WTC11 (cell line): ENCODE measurements around the gene KIAA1671. TPM values are rescaled to one million over a fixed set of nuclear protein-coding genes. Genes with fewer than 3 reads are reported as not detected.

Source experiments
- ATAC-seq: fragments of 200-7000 bp; cut with Tn5 transposase; 2 replicates; pipeline ENCODE4 v1.10.0; 2021; ENCODE audit warnings: mild to moderate bottlenecking, moderate library complexity
- CTCF ChIA-PET: fragments of 300-600 bp; sonication (Branson Sonifier 250); formaldehyde crosslinking; loops from one replicate; lab custom pipeline; 2021; ENCODE audit warnings: antibody characterized with exemption; lab: Charles Lee
- POLR2A ChIA-PET: fragments of 350-600 bp; sonication (Branson Sonifier 250); formaldehyde crosslinking; loops from one replicate; lab custom pipeline; 2021; ENCODE audit warnings: antibody characterized with exemption; lab: Charles Lee
- DNase-seq: peaks from one replicate; pipeline ENCODE4 v3.0.0; 2021; ENCODE audit warnings: low spot score
- H3K27ac Mint-ChIP-seq: 2 replicates; pipeline ENCODE4 v1.8.0; 2021; ENCODE audit warnings: mixed read lengths
- H3K27me3 Mint-ChIP-seq: 2 replicates; pipeline ENCODE4 v1.8.0; 2021; ENCODE audit warnings: low read depth, mild to moderate bottlenecking, moderate library complexity, mixed read lengths
- H3K36me3 Mint-ChIP-seq: 2 replicates; pipeline ENCODE4 v1.8.0; 2021; ENCODE audit warnings: mixed read lengths
- H3K4me1 Mint-ChIP-seq: 2 replicates; pipeline ENCODE4 v1.8.0; 2022; ENCODE audit warnings: mixed read lengths
- H3K4me3 Mint-ChIP-seq: 2 replicates; pipeline ENCODE4 v1.8.0; 2021; ENCODE audit warnings: mild to moderate bottlenecking, moderate library complexity, mixed read lengths
- H3K9me3 Mint-ChIP-seq: 2 replicates; pipeline ENCODE4 v1.8.0; 2021; ENCODE audit warnings: mixed read lengths
- CBFB ChIP-seq: sonication (generic); formaldehyde crosslinking; IDR thresholded peaks from 2 replicates; pipeline ENCODE4 v1.8.1; 2022; ENCODE audit warnings: mild to moderate bottlenecking, low read depth, missing genetic modification reagents
- ESRRA ChIP-seq: sonication (generic); formaldehyde crosslinking; IDR thresholded peaks from 2 replicates; pipeline ENCODE4 v1.8.1; 2022; ENCODE audit warnings: mild to moderate bottlenecking, missing genetic modification reagents, borderline replicate concordance
- ETV6 ChIP-seq: sonication (generic); formaldehyde crosslinking; IDR thresholded peaks from 2 replicates; pipeline ENCODE4 v1.8.1; 2022; ENCODE audit warnings: mild to moderate bottlenecking, missing genetic modification reagents
- HMGA2 ChIP-seq: fragments of 250-450 bp; sonication (Bioruptor Pico); IDR thresholded peaks from 2 replicates; pipeline ENCODE4 v1.4.0; 2021; ENCODE audit warnings: mild to moderate bottlenecking, moderate library complexity
- MYBL2 ChIP-seq: sonication (generic); formaldehyde crosslinking; IDR thresholded peaks from 2 replicates; pipeline ENCODE4 v1.8.1; 2023; ENCODE audit warnings: mild to moderate bottlenecking, moderate library complexity, missing genetic modification reagents
- SMAD3 ChIP-seq: sonication (generic); formaldehyde crosslinking; IDR thresholded peaks from 2 replicates; pipeline ENCODE4 v1.8.0; 2022; ENCODE audit warnings: missing genetic modification reagents, mild to moderate bottlenecking, borderline replicate concordance
- SOX15 ChIP-seq: fragments of 250-450 bp; sonication (Bioruptor Pico); IDR thresholded peaks from 2 replicates; pipeline ENCODE4 v1.9.0; 2021; ENCODE audit warnings: mild to moderate bottlenecking
- SP1 ChIP-seq: sonication (generic); formaldehyde crosslinking; conservative IDR thresholded peaks from 2 replicates; pipeline ENCODE4 v1.8.1; 2022; ENCODE audit warnings: missing genetic modification reagents
- TEAD1 ChIP-seq: sonication (generic); formaldehyde crosslinking; IDR thresholded peaks from 2 replicates; pipeline ENCODE4 v1.8.0; 2022; ENCODE audit warnings: mild to moderate bottlenecking, missing genetic modification reagents
- TEAD4 ChIP-seq: sonication (generic); formaldehyde crosslinking; IDR thresholded peaks from 2 replicates; pipeline ENCODE4 v1.8.0; 2022; ENCODE audit warnings: mild to moderate bottlenecking, missing genetic modification reagents
- ZNF121 ChIP-seq: sonication (generic); formaldehyde crosslinking; IDR thresholded peaks from 2 replicates; pipeline ENCODE4 v1.8.0; 2023; ENCODE audit warnings: missing genetic modification reagents
- ZNF219 ChIP-seq: sonication (generic); formaldehyde crosslinking; IDR thresholded peaks from 2 replicates; pipeline ENCODE4 v1.8.0; 2023; ENCODE audit warnings: missing genetic modification reagents, mild to moderate bottlenecking, borderline replicate concordance
- ZNF423 ChIP-seq: fragments of 250-450 bp; sonication (Bioruptor Pico); IDR thresholded peaks from 2 replicates; pipeline ENCODE4 v2.1.2; 2022; ENCODE audit warnings: mild to moderate bottlenecking, moderate library complexity
- ZNF671 ChIP-seq: fragments of 250-450 bp; sonication (Bioruptor Pico); IDR thresholded peaks from 2 replicates; pipeline ENCODE4 v1.8.0; 2021; ENCODE audit warnings: mild to moderate bottlenecking
- total RNA-seq: library from RNA; stranded (reverse); gene quantifications from 3 replicates; pipeline ENCODE4 v1.2.3, GENCODE V29; 2021
- TF ChIP-seq, protein P1 (sequence below): sonication (generic); formaldehyde crosslinking; IDR thresholded peaks from 2 replicates; pipeline ENCODE4 v1.8.0; 2022; ENCODE audit warnings: missing genetic modification reagents
- TF ChIP-seq, protein P2 (sequence below): sonication (generic); formaldehyde crosslinking; IDR thresholded peaks from 2 replicates; pipeline ENCODE4 v1.8.0; 2022; ENCODE audit warnings: mild to moderate bottlenecking, missing genetic modification reagents
- TF ChIP-seq, protein P3 (sequence below): sonication (generic); formaldehyde crosslinking; IDR thresholded peaks from 2 replicates; pipeline ENCODE4 v1.8.1; 2023; ENCODE audit warnings: mild to moderate bottlenecking, missing genetic modification reagents, moderate library complexity
- TF ChIP-seq, protein P4 (sequence below): sonication (generic); formaldehyde crosslinking; IDR thresholded peaks from 2 replicates; pipeline ENCODE4 v1.8.0; 2022; ENCODE audit warnings: mild to moderate bottlenecking, missing genetic modification reagents
- TF ChIP-seq, protein P5 (sequence below): sonication (generic); formaldehyde crosslinking; IDR thresholded peaks from 2 replicates; pipeline ENCODE4 v1.8.0; 2023; ENCODE audit warnings: missing genetic modification reagents, mild to moderate bottlenecking, borderline replicate concordance

KIAA1671 gene
- total RNA-seq, 1 experiment from 2014 or later = 26.0 TPM

DNA sequence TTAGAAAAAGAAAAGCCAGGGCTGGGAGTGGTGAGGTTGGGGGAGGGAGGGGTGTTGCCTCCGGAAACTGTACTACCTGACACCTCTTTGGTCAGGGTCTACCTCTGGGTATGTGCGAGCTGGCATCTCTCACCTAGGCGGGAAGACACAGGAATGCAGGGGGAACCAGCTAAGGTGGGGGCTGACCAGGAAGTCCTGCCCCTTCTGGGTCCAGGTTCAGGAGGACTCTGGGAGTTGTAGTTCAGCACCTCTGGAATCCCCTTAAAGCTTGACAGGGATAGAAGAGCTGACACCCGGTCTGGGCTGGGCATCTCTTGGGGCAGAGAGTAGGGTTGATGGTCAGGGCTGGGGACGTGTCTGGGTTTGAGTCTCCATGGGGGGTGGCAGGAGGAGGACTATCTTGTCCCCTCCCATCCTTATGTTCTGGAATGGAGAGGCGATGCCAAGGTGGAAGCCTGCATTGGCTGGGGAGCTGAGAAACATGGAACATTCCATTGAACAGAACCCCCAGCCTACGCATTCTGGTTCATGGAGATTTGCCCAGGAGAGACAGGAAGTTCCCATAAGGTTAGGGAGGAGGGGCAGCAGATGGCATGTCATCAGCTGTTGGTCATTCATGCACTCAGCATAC is 2.1 kb upstream of the KIAA1671 start:
- ATAC-seq (peak; percentile 78), DNase-seq (peak; percentile 77)
- H3K4me3 Mint-ChIP-seq = peak overlapping the region; percentile 48
- peaks cover 7% of the 10 kb centered on the region for H3K27me3 Mint-ChIP-seq
- H3K4me1 Mint-ChIP-seq = peaks cover 55% of the 10 kb centered on the region
- POLR2A ChIA-PET = interaction anchor here (0.8 to 1.0 kb wide), 3 partner anchors 11 to 107 kb away, joined by 3 read pairs; no protein-coding TSS in a partner anchor
- H3K27ac Mint-ChIP-seq = peak overlapping the region; percentile 54
- no peaks in the 10 kb centered on the region for H3K9me3 Mint-ChIP-seq
- H3K36me3 Mint-ChIP-seq = 0 out of 2 replicates have a peak, but pooled peaks cover 2% of the 10 kb centered on the region
- CTCF ChIA-PET = interaction anchor here (0.7 to 5.6 kb wide), 17 partner anchors 11 to 178 kb away, joined by 3 to 58 read pairs (median 6); partner anchors contain the start of gene SGSM1
- TF ChIP-seq ETV6 (CRISPR knock-in tag) (peak; percentile 62; the same call in 1 of the 2 replicates), SMAD3 (CRISPR knock-in tag) (no peak), CBFB (CRISPR knock-in tag) (no peak), TEAD4 (CRISPR knock-in tag) (peak; percentile 79; the same call in 1 of the 2 replicates), TEAD1 (CRISPR knock-in tag) (peak; percentile 89; the same call in 1 of the 2 replicates), SP1 (CRISPR knock-in tag) (peak; percentile 52; the same call in 1 of the 2 replicates), ZNF671 (no peak), ZNF423 (no peak), MYBL2 (CRISPR knock-in tag) (no peak)
- TF ChIP-seq, protein P1, sequence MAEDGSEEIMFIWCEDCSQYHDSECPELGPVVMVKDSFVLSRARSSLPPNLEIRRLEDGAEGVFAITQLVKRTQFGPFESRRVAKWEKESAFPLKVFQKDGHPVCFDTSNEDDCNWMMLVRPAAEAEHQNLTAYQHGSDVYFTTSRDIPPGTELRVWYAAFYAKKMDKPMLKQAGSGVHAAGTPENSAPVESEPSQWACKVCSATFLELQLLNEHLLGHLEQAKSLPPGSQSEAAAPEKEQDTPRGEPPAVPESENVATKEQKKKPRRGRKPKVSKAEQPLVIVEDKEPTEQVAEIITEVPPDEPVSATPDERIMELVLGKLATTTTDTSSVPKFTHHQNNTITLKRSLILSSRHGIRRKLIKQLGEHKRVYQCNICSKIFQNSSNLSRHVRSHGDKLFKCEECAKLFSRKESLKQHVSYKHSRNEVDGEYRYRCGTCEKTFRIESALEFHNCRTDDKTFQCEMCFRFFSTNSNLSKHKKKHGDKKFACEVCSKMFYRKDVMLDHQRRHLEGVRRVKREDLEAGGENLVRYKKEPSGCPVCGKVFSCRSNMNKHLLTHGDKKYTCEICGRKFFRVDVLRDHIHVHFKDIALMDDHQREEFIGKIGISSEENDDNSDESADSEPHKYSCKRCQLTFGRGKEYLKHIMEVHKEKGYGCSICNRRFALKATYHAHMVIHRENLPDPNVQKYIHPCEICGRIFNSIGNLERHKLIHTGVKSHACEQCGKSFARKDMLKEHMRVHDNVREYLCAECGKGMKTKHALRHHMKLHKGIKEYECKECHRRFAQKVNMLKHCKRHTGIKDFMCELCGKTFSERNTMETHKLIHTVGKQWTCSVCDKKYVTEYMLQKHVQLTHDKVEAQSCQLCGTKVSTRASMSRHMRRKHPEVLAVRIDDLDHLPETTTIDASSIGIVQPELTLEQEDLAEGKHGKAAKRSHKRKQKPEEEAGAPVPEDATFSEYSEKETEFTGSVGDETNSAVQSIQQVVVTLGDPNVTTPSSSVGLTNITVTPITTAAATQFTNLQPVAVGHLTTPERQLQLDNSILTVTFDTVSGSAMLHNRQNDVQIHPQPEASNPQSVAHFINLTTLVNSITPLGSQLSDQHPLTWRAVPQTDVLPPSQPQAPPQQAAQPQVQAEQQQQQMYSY = no peak

DNA sequence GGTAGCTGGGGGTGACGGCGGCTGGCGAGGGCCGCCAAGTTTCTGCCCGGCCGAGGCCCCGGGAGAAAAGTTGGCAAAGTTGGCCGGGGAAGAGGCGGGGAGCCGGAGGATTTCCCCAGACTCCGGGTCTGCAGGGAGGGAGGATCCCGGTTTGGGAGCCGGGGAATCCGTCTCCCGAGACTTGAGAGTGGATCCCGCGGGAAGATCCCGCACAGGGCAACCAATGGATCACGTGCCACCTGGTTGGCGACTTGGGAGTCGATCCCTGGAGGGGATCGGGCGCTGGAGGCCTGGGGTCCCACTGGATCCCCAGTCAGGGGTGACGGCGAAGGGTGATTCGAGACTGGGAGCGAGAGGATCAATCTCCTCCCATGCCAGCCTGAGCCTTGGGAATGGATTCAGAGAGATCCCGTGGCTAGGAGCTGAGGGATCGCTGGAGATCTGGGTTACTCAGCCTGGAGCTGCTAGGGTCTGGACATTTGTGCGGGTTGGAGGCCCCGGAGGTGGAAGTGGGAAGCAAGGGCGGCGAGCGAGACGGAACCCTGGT is 394 bp downstream of the KIAA1671 start:
- ChIA-PET POLR2A (interaction anchor here (1.0 to 1.3 kb wide), 2 partner anchors 15 to 73 kb away, joined by 3 read pairs; no protein-coding TSS in a partner anchor), CTCF (interaction anchor here (0.9 to 2.4 kb wide), 5 partner anchors 14 to 103 kb away, joined by 3 to 9 read pairs (median 4); no protein-coding TSS in a partner anchor)
- Mint-ChIP-seq H3K27me3 (peaks cover 10% of the 10 kb centered on the region), H3K4me3 (peak overlapping the region; percentile 98), H3K27ac (peak overlapping the region; percentile 92), H3K9me3 (no peaks in the 10 kb centered on the region), H3K36me3 (0 out of 2 replicates have a peak, but pooled peaks cover 2% of the 10 kb centered on the region), H3K4me1 (peaks cover 48% of the 10 kb centered on the region)
- ATAC-seq (peak; percentile 17), DNase-seq (peak; percentile 71)
- TF ChIP-seq, protein P2, sequence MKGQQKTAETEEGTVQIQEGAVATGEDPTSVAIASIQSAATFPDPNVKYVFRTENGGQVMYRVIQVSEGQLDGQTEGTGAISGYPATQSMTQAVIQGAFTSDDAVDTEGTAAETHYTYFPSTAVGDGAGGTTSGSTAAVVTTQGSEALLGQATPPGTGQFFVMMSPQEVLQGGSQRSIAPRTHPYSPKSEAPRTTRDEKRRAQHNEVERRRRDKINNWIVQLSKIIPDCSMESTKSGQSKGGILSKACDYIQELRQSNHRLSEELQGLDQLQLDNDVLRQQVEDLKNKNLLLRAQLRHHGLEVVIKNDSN (CRISPR knock-in tag) = peak; percentile 85
- TF ChIP-seq ZNF219 (CRISPR knock-in tag) = no peak
- TF ChIP-seq CBFB (CRISPR knock-in tag) = no peak
- TF ChIP-seq, protein P3, sequence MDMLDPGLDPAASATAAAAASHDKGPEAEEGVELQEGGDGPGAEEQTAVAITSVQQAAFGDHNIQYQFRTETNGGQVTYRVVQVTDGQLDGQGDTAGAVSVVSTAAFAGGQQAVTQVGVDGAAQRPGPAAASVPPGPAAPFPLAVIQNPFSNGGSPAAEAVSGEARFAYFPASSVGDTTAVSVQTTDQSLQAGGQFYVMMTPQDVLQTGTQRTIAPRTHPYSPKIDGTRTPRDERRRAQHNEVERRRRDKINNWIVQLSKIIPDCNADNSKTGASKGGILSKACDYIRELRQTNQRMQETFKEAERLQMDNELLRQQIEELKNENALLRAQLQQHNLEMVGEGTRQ (CRISPR knock-in tag) = peak; percentile 86
- TF ChIP-seq SOX15 (CRISPR knock-in tag) = no peak
- no peak for TF ChIP-seq ZNF121 (CRISPR knock-in tag)
- TF ChIP-seq, protein P4, sequence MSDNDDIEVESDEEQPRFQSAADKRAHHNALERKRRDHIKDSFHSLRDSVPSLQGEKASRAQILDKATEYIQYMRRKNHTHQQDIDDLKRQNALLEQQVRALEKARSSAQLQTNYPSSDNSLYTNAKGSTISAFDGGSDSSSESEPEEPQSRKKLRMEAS (CRISPR knock-in tag) = 0 out of 2 replicates have a peak, but pooled peaks have one; percentile 4
- TF ChIP-seq HMGA2 (CRISPR knock-in tag) = no peak
- TF ChIP-seq, protein P5, sequence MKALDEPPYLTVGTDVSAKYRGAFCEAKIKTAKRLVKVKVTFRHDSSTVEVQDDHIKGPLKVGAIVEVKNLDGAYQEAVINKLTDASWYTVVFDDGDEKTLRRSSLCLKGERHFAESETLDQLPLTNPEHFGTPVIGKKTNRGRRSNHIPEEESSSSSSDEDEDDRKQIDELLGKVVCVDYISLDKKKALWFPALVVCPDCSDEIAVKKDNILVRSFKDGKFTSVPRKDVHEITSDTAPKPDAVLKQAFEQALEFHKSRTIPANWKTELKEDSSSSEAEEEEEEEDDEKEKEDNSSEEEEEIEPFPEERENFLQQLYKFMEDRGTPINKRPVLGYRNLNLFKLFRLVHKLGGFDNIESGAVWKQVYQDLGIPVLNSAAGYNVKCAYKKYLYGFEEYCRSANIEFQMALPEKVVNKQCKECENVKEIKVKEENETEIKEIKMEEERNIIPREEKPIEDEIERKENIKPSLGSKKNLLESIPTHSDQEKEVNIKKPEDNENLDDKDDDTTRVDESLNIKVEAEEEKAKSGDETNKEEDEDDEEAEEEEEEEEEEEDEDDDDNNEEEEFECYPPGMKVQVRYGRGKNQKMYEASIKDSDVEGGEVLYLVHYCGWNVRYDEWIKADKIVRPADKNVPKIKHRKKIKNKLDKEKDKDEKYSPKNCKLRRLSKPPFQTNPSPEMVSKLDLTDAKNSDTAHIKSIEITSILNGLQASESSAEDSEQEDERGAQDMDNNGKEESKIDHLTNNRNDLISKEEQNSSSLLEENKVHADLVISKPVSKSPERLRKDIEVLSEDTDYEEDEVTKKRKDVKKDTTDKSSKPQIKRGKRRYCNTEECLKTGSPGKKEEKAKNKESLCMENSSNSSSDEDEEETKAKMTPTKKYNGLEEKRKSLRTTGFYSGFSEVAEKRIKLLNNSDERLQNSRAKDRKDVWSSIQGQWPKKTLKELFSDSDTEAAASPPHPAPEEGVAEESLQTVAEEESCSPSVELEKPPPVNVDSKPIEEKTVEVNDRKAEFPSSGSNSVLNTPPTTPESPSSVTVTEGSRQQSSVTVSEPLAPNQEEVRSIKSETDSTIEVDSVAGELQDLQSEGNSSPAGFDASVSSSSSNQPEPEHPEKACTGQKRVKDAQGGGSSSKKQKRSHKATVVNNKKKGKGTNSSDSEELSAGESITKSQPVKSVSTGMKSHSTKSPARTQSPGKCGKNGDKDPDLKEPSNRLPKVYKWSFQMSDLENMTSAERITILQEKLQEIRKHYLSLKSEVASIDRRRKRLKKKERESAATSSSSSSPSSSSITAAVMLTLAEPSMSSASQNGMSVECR = peak; percentile 32; the same call in 1 of the 2 replicates
- TF ChIP-seq ESRRA (CRISPR knock-in tag) = 0 out of 2 replicates have a peak, but pooled peaks have one; percentile 4
